GM21619 (cell line): ENCODE measurements around the gene MRRF.
A peak's percentile ranks its signal among the peaks of the same experiment; 100 is the strongest.
"Not testable (repeated sequence)": the region's sequence is repeated elsewhere in the genome, so short reads cannot be mapped to it uniquely, and the experiment has no call there.

Source experiments
- ATAC-seq: cut with Tn5 transposase; IDR thresholded peaks from one replicate; pipeline ENCODE4 v1.9.1; 2021; ENCODE audit not compliant: unreplicated experiment

Gene MRRF

DNA sequence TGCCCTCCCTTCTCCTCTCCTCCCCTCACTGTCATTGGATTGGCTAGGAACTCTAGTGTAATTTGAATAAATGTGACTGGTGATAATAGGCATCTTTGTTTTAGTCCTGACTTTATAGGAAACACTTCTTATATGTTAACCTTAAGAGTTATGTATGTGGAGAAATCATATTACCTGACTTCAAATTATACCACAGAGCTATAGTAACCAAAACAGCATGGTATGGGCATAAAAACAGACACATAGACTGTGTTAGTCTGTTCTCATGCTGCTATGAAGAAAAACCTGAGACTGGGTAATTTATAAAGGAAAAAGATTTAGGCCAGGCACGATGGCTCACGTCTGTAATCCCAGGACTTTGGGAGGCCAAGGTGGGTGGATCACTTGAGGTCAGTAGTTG lies 9.4 kb downstream of the MRRF start:
- no peak for ATAC-seq

DNA sequence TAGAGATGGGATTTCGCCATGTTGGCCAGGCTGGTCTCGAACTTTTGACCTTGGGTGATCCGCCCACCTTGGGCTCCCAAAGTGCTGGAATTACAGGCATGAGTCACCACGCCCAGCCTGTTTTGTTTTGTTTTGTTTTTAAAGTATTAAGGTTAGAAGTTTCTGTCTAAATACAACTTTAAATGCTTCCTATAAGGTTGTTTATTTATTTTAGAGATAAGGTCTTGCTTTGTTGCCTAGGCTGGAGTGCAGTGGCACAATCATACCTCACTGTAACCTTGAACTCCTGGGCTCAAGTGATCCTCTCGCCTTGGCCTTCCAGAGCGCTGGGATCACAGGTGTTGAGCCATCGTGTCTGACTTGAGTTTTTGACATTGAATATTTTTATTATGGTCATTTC lies 11.4 kb downstream of the MRRF start:
- no peak for ATAC-seq

GRCh38 chr9:122277285-122277897 lies 12.7 kb downstream of the MRRF start:
- ATAC-seq = no peak

DNA sequence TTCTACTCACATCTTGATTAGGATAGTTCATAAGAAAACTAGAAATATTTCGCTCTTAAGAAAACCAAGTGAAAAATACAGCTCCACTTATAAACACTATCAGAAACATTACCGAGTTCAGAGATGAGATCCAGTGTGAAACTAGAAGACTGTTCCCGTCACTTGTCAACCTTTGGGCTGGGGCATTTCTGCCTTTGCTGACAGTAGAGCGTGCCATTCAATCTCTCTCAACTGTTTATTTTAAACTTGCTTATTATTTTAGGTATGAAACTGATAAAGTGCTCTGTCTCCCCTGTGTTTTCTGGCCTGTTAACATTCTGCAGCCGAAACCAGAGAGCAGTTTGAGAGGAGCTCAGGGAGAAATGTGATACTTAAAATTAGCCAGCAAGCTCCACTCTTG lies 16.7 kb downstream of the MRRF start:
- no peak for ATAC-seq

DNA sequence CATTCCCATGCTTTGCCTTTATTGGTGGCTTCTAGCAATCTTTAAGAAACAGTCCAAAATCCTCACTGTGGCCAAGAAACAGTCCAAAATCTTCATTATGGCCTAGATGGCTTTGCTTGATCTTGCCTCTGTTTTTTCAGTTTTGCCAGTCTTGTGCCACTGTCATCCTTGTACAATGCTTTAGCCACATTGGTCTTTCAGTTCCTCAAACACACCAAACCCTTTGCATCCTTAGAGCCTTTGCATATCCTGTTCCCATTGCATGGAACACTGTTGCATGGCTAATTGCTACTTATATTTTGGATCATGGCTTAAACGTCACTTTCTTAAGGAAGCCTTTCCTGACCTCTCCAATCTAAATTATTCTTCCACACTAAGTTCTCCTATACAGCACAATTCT lies 22.1 kb downstream of the MRRF start:
- peak; percentile 60 for ATAC-seq

- no peak for ATAC-seq
Measured at GRCh38 chr9:122287214-122287720, 22.6 kb downstream of the MRRF start.

DNA sequence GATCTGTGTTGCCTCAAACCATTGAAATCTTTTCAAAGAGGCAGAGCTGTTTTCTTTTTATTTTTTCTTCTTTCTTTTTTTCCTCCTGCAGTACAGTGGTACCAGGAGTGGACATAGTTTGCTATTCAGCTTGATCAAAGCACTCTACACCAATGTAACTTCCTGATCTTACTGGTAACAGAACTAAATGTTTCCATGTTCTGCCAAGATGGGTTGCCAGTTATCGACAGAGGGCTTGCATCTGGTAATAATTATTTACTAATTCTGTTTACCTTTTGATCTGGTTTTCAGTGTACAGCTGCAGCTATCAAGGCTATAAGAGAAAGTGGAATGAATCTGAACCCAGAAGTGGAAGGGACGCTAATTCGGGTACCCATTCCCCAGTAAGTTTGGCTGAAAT lies 26.8 kb downstream of the MRRF start:
- no peak for ATAC-seq

- ATAC-seq = no peak
Measured at GRCh38 chr9:122294531-122294930, 29.8 kb downstream of the MRRF start.

- ATAC-seq = no peak
Measured at GRCh38 chr9:122297512-122297911, 32.8 kb downstream of the MRRF start.

DNA sequence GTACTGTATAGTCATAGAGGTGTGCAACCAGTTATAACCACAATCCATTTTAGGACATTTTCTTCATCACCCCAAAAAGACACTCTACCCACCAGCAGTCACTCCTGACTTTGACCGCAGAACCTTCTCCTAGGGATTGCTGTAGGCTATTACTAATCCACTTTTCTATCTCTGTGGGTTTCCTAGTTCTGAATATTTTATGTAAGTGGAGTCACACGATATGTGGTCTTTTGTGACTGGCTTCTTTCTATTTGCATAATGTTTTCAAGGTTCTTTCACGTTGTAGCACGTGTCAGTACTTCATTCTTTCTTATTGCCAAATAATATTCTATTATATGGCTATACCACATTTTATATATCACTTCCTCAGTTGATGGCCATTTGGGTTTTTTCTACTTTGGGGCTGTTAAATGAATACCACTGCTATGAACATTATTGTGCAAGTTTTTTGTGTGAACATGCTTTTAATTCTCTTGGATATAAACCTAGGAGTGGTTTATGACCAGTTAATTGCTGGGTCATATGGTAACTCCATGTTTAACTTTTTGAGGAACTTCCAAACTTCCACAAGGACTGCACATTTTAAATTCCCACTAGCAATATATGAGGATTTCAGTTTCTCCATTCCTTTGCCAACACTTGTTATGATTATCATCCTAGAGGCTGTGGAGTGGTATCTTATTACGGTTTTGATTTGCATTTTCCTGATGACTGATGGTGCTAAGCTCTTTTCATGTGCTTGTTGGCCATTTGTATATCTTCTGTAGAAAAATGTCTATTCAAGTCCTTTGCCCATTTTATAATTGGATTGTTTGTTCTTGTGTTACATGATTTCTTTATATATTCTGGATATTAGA lies 37.8 kb downstream of the MRRF start:
- ATAC-seq = no peak

DNA sequence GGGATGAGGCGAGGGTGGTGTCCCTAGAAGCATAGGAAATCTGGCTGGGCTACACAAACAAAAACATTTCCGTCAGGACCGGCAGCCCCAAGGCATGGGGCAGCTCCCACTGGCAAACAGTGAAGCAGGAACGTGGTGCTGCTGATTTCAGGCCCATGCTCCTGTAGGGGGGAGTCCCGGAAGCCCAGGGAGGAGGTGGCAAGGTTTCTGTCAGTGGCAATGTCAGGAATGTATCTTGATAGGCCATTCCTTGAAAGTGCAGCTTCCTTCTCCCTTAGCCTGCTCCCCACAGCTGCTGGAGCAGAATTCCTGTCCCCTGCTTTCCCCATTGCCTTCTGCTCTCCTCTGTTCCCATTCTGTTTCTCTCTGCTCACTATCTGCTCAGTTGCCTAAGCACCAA lies 42.4 kb downstream of the MRRF start:
- ATAC-seq = no peak

- ATAC-seq = no peak
Measured at GRCh38 chr9:122307925-122308324, 43.2 kb downstream of the MRRF start.

- no peak for ATAC-seq
Measured at GRCh38 chr9:122309861-122310260, 45.2 kb downstream of the MRRF start.

- ATAC-seq = no peak
Measured at GRCh38 chr9:122314165-122314564, 49.5 kb downstream of the MRRF start.

DNA sequence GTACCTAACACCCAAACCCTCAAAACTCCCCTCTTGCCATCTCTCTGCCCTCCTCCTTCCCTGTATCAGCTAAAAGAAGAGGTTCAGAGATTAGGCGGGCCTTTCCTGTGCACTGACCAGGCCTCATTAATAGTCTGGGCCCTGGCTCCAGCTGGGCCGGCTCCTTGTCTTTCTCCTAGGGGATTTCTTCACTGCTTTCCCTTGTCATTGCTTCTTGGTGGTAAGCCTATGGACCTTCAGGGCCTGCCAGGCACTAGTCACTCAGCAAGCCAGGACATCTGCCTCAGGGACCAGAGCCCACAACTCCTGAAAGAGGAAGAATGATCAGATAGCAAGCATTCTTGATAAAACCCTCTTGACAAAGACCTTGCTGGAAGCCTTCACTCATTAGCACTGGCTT lies 50.9 kb downstream of the MRRF start:
- ATAC-seq = no peak

- ATAC-seq = no peak
Measured at GRCh38 chr9:122318284-122318683, 53.6 kb downstream of the MRRF start.

- no peak for ATAC-seq
Measured at GRCh38 chr9:122320413-122320881, 55.8 kb downstream of the MRRF start.

DNA sequence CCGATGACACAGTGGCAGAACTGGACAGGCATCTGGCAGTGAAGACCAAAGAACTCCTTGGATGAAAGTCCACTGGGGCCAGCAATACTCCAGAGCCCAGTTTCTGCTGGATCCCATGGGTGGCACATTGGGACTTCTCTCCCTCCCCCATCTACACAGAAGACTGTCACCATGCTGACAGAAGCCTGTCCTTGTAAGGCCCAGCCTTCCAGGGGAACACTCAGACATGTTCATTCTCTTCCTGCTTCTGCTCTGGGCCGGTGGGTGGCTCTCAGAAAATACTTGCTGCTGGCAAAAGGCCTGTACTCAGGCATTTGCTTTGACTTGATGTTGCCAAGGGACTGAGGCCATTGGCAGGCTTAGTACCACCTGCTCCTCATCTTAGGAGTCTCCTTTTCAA lies 57.9 kb downstream of the MRRF start:
- no peak for ATAC-seq

- ATAC-seq = not testable (repeated sequence)
Measured at GRCh38 chr9:122324665-122325064, 60.0 kb downstream of the MRRF start.

DNA sequence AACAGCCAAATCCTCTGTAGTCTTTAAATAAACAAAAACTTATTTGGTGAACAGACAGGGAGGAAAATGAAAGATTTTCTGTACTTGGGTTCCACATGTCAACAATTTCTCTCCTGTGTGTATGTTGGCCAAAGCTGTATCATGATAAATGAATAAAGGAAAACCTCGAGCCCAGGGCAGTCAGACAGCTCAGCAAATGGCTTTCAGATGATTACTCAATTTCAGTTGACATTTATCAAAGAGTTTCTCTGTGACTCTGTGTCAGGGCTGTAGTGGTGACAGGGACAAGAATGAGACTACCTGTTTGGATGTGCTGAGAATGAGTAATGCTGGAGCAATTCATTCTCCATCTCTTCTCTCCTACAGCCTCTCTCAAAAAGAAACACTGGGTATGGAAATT lies 60.4 kb downstream of the MRRF start:
- no peak for ATAC-seq

DNA sequence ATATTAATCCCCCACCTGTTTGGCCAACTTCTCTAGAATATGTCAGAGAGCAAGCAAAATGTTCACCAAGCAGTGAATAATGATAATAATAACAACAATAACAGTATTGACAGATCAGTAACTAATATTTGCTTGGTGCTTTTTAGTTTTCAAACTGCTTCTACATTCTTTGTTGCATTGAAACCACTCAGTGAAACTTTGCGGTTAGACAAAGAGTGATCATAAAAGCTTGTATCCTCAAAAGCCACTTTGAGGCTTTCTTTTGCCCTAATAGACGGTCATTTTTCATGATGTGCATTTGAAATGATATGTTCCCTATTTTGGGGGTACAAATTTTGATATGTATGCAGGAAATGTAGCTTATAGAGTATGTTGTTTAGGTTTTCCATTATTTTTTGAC lies 62.5 kb downstream of the MRRF start:
- no peak for ATAC-seq

DNA sequence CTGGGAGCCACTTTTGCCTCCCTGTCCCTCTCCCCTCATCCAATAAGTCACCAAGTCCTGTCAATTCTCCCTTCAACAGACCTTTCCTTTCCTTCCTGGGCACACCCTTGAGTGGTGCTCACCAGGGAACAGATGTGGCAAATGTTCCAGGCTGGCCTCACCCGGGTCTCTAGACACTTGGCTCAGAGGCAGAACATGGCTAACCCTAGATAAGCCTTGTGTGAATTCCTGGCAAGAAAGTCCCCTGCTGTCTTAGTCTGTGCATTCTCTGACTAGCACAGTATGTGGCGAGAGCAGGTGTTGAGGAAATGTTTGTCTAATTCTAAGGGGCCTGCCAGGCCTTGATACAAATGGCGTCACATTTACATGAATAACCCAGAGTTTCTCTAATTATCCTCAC lies 64.9 kb downstream of the MRRF start:
- no peak for ATAC-seq
